Adrenal gland (tissue), 12 donors: ENCODE results near the gene C5AR1. TPM values are rescaled to one million over a fixed set of nuclear protein-coding genes. Genes with fewer than 3 reads are reported as not detected.
"Not testable (repeated sequence)": the region's sequence is repeated elsewhere in the genome, so short reads cannot be mapped to it uniquely, and the experiment has no call there.

Source experiments
- DNase-seq, 7 donors: peaks; one replicate each; pipeline ENCODE4 v3.0.0-alpha.2; 2019 to 2020
- H3K27ac ChIP-seq, 5 donors: fragments of 200-600 bp; sonication (generic) in 4 of 5; 1 replicate in 3 of 5; 2 replicates in 2 of 5; pipeline versions ENCODE4 v1.5.1 to v1.8.0; 2016 to 2020; ENCODE audit warnings: mild to moderate bottlenecking in 1 of 5
- H3K27me3 ChIP-seq: fragments of 200-600 bp; 2 replicates; pipeline ENCODE4 v1.8.0; 2021
- H3K36me3 ChIP-seq, 2 donors: fragments of 200-600 bp; replicated peaks in 1 of 2; 1 replicate in 1 of 2; 2 replicates in 1 of 2; pipeline versions ENCODE4 v1.5.1 to v1.8.0; 2018 to 2022
- H3K4me1 ChIP-seq, 2 donors: fragments of 200-600 bp; replicated peaks in 1 of 2; 1 replicate in 1 of 2; 2 replicates in 1 of 2; pipeline versions ENCODE4 v1.5.1 to v1.8.0; 2018 to 2021
- H3K4me3 ChIP-seq, 4 donors: fragments of 200-600 bp; sonication (generic) in 3 of 4; one replicate each; pipeline ENCODE4 v1.5.1; 2016 to 2018
- H3K9me3 ChIP-seq, 3 donors: fragments of 200-600 bp; sonication (generic) in 1 of 3; replicated peaks in 1 of 3; 1 replicate in 2 of 3; 2 replicates in 1 of 3; pipeline versions ENCODE4 v1.5.1 to v1.8.0; 2016 to 2021
- POLR2A ChIP-seq, 2 donors: fragments of 450-650 bp; IDR thresholded peaks; one replicate each; pipeline ENCODE4 v1.6.1; 2017; ENCODE audit warnings: antibody characterized with exemption in 2 of 2, mild to moderate bottlenecking in 2 of 2, moderate library complexity in 1 of 2
- WGBS, 4 donors: extraction: QIAGEN DNeasy Blood & Tissue Kit in 2 of 4; methylation state at CpG; one replicate each; pipeline versions ENCODE4 v1.1.5 to v1.1.7; 2013 to 2017; 5-methylcytosine and 5-hydroxymethylcytosine counted together
- intact Hi-C, 2 donors: fragments of 100-400 bp; cut with DNase I; formaldehyde crosslinking; loops; one replicate each; pipeline versions ENCODE4 v1.14.1 to v1.15.0; 2022 to 2023
- polyA plus RNA-seq, 3 donors: library from polyadenylated mRNA; stranded (reverse); fragments of 200-250 nt in 2 of 3; fragments of 350-450 nt in 1 of 3; fragmentation: Illumina TruSeq in 1 of 3; extraction: RNeasy Lipid Tissue Mini Kit (QIAGEN cat#74804) in 1 of 3; gene quantifications; one replicate each; pipeline ENCODE4 v1.2.3, GENCODE V29; 2013 to 2014
- total RNA-seq, 9 donors: library from RNA; depleted of rRNA in 4 of 9; stranded (reverse); fragments of >200 nt in 4 of 9; fragments of 120-200 nt in 1 of 9; fragmentation: NEBNext Ultra II Directional in 1 of 9; extraction: Animal tissue kit (Norgen Biotek cat#: 25700) in 1 of 9; gene quantifications; one replicate each; pipeline versions ENCODE4 v1.1.0 to v1.2.4, GENCODE V29; 2013 to 2023
- TF ChIP-seq, protein P1 (sequence below), 6 experiments: fragments of 450-650 bp in 4 of 6; fragments of 200-600 bp in 2 of 6; sonication (generic) in 1 of 6; IDR thresholded peaks; 1 replicate in 5 of 6; 2 replicates in 1 of 6; pipeline versions ENCODE4 v1.5.1 to v1.8.0; 2016 to 2021; ENCODE audit warnings: antibody characterized with exemption in 6 of 6, mild to moderate bottlenecking in 2 of 6, moderate library complexity in 1 of 6
- donor health status: healthy with polysubstance abuse.
- donor health status: Bipolar disorder and iron deficiency.
- donor health status: DM: yes; HTN: yes; CAD: no.
- donor health status: DM: no; HTN: no; CAD: no.
- donor health status: DM: no; HTN: no; CAD: no.
- donor health status: DM: yes; HTN: yes; CAD: no.

The C5AR1 gene
- total and polyA plus RNA-seq, 12 donors, result 0.91 to 34.8 (median 14.6) TPM

DNA sequence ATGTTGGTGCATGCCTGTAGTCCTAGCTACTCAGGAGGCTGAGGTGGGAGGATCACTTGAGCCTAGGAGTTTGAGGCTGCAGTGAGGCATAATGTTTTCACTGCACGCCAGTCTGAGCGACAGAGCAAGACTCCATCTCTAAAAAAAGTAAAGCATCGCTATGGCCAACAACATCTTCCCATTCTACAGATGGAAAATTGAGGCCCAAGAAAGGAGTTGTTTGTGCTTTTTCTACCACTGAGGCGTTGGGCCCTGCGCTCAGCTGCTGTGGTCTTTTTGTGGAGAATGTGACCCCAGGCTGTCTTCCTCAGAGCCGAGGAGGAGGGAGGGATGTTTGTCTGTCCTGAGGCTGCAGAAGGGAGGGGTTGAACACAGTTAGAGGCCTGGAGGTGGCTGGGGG lies 21.8 kb downstream of the C5AR1 start:
- TF ChIP-seq, protein P1, sequence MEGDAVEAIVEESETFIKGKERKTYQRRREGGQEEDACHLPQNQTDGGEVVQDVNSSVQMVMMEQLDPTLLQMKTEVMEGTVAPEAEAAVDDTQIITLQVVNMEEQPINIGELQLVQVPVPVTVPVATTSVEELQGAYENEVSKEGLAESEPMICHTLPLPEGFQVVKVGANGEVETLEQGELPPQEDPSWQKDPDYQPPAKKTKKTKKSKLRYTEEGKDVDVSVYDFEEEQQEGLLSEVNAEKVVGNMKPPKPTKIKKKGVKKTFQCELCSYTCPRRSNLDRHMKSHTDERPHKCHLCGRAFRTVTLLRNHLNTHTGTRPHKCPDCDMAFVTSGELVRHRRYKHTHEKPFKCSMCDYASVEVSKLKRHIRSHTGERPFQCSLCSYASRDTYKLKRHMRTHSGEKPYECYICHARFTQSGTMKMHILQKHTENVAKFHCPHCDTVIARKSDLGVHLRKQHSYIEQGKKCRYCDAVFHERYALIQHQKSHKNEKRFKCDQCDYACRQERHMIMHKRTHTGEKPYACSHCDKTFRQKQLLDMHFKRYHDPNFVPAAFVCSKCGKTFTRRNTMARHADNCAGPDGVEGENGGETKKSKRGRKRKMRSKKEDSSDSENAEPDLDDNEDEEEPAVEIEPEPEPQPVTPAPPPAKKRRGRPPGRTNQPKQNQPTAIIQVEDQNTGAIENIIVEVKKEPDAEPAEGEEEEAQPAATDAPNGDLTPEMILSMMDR (IDR thresholded peaks at IDR 0.05), result no peak
- no peak for TF ChIP-seq POLR2A (IDR thresholded peaks at IDR 0.05)
- intact Hi-C loops, result no loop called here
- Histone ChIP-seq H3K27ac (peak overlapping the region in 4 of 5 donors; percentile 43 to 81 (median 62)), H3K4me1 (no peaks in the 10 kb centered on the region), H3K36me3 (no peaks in the 10 kb centered on the region), H3K27me3 (no peaks in the 10 kb centered on the region), H3K4me3 (no peak overlapping the region), H3K9me3 (no peaks in the 10 kb centered on the region)
- DNase-seq, result no peak
- 80 to 97% (median 88%) methylated on average over 3 to 6 of the region's 6 CpGs for WGBS, 4 donors

DNA sequence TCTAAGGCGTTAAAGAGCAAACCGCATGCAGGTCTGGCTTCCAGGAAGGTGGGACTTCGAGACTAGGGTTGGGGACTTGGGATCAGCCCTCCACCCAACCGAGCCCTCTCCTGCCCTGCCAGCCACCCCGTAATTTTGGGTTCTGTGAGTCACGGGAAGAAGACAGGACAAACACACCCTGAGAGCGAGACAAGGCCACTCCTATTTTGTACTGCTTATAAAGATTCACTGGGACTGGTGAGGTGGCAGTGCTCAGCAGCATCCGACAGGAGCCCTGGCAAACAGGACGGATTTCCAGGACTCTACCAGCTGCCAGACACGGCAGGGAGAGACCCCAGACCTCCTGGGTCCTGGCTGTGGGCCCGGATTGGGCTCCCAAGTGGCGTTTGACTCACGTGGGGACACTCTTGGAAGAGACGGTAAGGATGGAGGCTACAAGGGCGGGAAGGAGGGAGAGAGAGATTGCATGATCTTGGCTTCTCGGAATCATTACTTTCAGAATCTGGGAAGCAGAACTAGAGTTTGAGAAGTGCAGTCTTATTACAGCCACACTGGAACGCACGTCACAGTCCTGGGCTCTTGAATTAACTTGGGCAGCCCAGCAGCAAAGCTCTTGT lies 22.4 kb downstream of the C5AR1 start, which contains the start of gene C5AR2:
Gene C5AR2, plus strand, starts transcription at position 245 of the 617 bp plus-strand sequence. CDS start 8,625 bp downstream, outside the sequence.
- Histone ChIP-seq H3K36me3 (no peaks in the 10 kb centered on the region), H3K4me3 (no peak within 1 kb of the TSS), H3K27me3 (no peaks in the 10 kb centered on the region), H3K9me3 (no peaks in the 10 kb centered on the region), H3K4me1 (no peaks in the 10 kb centered on the region), H3K27ac (peak within 1 kb of the TSS; percentile 22 to 81 (median 48))
- DNase-seq, result peak in 3 of 7 donors; percentile 26 to 63 (median 52)
- no peak for TF ChIP-seq POLR2A (IDR thresholded peaks at IDR 0.05)
- TF ChIP-seq, protein P1 (IDR thresholded peaks at IDR 0.05), result no peak
- 43 to 56% (median 44%) methylated on average over 12 to 18 of the region's 18 CpGs for WGBS, 4 donors
- intact Hi-C loops, result no loop called here

DNA sequence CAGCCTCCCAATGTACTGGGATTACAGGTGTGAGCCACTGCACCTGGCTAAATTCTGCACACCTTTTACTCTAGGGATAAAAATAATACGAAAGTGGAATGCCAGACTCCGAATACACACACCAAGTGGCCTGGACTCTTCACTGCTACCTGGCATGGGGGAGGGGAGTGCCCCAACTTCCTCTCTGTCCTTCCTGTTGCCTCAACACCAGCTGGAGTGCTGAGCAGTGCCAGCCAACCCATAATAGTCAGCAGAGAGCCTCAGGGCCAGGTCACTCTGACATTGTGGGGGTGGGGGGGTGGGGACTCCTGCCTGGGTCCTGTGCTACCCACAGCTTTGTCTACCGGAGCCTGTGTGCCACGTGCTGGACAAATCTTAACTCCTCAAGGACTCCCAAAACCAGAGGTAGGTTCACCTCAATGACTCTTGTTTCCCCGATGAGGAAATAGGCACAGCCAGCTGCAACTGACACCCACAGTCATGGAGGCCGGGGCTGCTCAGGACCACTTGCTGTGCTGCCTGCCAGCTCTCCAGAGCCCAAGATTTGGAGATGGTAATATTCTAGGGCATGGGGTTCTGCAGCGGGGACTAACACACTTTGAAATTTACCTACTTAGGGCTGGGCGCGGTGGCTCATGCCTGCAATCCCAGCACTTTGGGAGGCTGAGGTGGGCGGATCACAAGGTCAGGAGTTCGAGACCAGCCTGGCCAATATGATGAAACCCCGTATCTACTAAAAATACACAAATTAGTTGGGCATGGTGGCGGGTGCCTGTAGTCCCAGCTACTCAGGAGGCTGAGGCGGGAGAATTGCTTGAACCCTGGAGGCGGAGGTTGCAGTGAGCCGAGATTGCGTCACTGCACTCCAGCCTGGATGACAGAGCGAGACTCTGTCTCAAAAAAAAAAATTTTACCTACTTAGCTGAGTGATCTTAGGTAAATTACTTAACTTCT lies 27.4 kb downstream of the C5AR1 start:
- H3K4me1 ChIP-seq, H3K9me3 ChIP-seq, H3K27me3 ChIP-seq, H3K36me3 ChIP-seq, H3K4me3 ChIP-seq, intact Hi-C loops: not testable (repeated sequence)
- peak overlapping the region in 2 of 5 donors; percentile 19 to 42 for H3K27ac ChIP-seq
- 61 to 78% (median 67%) methylated on average over 15 to 18 of the region's 18 CpGs for WGBS, 4 donors
- peak in 6 of 7 donors; percentile 41 to 72 (median 50) for DNase-seq

DNA sequence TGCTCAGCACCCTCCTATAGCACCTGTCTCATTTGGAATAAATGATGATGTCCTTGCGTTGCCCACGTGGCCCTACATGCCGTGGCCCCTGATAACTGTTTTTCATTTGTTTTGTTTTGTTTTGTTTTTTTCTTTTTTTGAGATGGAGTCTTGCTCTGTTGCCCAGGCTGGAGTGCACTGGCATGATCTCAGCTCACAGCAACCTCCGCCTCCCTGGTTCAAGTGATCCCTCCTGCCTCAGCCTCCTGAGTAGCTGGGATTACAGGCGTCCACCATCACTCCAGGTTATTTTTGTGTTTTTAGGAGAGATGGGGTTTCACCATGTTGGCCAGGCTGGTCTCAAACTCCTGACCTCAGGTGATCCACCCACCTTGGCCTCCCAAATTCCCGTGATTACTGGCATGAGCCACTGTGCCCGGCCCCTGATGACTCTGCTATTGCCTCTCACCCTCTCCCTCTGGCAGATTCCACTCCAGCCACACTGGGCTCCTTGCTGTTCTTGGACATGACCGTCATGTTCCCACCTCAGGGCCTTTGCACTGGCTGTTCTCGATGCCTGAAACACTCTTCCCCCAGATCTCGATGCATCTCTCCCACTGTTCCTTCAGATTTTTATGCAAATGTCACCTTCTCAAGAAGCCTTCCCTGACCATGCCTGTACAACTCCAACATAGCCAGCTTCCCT lies 29.7 kb downstream of the C5AR1 start:
- Histone ChIP-seq H3K4me1 (no peaks in the 10 kb centered on the region), H3K4me3 (no peak overlapping the region), H3K9me3 (no peaks in the 10 kb centered on the region), H3K27me3 (no peaks in the 10 kb centered on the region), H3K36me3 (no peaks in the 10 kb centered on the region), H3K27ac (no peak overlapping the region)
- TF ChIP-seq POLR2A (IDR thresholded peaks at IDR 0.05), result no peak
- TF ChIP-seq, protein P1 (IDR thresholded peaks at IDR 0.05), result no peak
- no peak for DNase-seq
- intact Hi-C loops, result no loop called here
- 63 to 71% (median 70%) methylated on average over 9 to 10 of the region's 10 CpGs for WGBS, 4 donors
